Retinal pigment epithelial cell (primary cell): ENCODE measurements around the gene PLXNA3.

ENCODE experiments used
- DNase-seq: peaks from one replicate; pipeline ENCODE4 v3.0.0-alpha.2; 2010; ENCODE audit warnings: low read depth
- H3K4me3 ChIP-seq: 2 replicates; pipeline ENCODE4 v1.5.1; 2011; ENCODE audit warnings: mild to moderate bottlenecking, low read length, control low read depth, moderate library complexity
- TF ChIP-seq, protein P1 (sequence below): conservative IDR thresholded peaks from 2 replicates; pipeline ENCODE4 v1.5.1; 2011; ENCODE audit warnings: low read depth, low read length, control low read depth, inconsistent platforms

The PLXNA3 gene

DNA sequence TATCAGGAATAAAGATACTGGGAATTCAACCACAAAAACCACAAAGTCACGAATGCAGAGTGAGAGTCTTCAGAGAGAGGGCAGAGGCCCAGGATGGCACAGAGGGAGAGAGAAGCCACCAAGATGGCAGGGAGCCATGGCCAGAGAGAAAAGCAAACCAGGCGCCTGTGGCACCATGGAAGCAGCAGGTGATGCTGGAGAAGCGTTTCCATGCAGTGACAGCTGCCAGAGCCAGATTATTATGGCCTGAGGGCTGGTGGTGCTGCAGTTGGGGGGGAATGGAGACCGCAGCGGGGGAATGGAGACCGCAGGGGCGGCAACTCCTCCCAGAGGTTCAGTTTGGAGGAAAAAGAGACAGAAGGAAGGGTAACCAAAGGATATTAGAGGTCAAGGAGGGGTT, 40.9 kb upstream of the PLXNA3 start:
- TF ChIP-seq, protein P1, sequence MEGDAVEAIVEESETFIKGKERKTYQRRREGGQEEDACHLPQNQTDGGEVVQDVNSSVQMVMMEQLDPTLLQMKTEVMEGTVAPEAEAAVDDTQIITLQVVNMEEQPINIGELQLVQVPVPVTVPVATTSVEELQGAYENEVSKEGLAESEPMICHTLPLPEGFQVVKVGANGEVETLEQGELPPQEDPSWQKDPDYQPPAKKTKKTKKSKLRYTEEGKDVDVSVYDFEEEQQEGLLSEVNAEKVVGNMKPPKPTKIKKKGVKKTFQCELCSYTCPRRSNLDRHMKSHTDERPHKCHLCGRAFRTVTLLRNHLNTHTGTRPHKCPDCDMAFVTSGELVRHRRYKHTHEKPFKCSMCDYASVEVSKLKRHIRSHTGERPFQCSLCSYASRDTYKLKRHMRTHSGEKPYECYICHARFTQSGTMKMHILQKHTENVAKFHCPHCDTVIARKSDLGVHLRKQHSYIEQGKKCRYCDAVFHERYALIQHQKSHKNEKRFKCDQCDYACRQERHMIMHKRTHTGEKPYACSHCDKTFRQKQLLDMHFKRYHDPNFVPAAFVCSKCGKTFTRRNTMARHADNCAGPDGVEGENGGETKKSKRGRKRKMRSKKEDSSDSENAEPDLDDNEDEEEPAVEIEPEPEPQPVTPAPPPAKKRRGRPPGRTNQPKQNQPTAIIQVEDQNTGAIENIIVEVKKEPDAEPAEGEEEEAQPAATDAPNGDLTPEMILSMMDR: no peak
- DNase-seq: no peak
- no peak overlapping the region for H3K4me3 ChIP-seq

DNA sequence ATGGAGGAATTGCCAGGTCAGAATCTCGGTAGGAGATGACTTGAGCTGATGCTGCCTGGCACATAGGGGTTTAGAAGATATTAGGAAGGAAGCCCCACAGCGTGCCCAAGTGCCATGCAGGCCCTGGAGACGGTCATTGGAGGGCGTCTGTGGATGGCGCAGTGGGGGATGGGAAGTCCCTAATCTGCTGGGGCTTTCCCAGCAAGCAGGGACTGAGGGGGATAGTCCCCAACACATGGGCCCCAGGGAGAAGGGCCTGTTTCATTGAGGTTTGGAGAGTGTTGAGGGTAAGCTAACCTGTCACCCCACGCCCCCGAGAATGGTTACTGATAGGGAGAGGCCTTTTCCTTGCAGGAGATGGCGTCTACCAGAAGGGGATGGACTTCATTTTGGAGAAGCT, 38.9 kb upstream of the PLXNA3 start:
- TF ChIP-seq, protein P1: no peak
- no peak for DNase-seq
- no peak overlapping the region for H3K4me3 ChIP-seq

DNA sequence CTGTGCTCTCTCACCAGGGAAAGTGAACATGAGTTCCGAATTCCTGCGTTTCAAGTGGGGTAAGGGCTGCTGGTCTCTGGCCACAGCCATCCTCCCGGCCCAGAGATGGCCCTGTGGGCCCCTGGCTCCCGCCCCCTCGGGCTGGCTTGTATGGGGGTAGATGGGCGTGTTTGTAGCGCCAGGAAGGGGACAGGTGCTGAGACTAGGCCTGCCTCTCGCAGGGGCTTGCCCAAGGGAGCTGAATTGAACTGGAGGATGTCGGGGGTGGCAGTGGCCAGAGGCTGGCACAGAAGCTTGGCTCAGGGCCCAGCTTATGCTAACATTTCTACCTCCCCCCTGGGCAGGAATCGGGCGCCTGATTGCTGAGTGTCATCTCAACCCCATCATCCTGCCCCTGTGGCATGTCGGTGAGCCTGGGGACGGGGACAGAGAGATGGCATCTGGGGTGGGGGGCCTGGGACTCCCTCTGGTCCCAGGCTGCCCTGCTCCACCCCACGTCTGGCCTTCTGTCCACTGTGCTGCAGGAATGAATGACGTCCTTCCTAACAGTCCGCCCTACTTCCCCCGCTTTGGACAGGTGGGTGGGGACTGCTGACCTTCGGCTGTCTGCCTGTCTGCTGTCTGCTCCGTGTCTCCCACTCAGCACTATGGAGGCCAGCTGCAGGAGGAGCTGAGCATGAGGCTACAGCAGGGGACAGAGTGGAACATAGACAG, 38.2 kb upstream of the PLXNA3 start:
- H3K4me3 ChIP-seq: no peak overlapping the region
- no peak for DNase-seq
- TF ChIP-seq, protein P1: no peak

DNA sequence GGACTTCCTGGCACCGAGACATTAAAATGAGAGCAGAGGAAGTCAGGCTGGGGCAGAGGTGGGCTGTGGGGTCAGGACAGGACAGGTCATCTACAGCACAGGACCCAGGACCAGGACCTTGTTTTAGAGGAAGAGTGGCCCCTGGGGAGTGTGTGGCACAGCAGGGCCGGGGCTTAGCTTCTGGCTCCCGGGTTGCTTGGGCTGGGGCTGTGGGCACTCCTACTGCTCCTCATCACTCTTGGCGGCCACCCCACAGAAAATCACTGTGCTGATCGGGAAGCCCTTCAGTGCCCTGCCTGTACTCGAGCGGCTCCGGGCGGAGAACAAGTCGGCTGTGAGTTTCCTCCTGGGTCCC, 37.7 kb upstream of the PLXNA3 start:
- TF ChIP-seq, protein P1: no peak
- no peak overlapping the region for H3K4me3 ChIP-seq
- no peak for DNase-seq

DNA sequence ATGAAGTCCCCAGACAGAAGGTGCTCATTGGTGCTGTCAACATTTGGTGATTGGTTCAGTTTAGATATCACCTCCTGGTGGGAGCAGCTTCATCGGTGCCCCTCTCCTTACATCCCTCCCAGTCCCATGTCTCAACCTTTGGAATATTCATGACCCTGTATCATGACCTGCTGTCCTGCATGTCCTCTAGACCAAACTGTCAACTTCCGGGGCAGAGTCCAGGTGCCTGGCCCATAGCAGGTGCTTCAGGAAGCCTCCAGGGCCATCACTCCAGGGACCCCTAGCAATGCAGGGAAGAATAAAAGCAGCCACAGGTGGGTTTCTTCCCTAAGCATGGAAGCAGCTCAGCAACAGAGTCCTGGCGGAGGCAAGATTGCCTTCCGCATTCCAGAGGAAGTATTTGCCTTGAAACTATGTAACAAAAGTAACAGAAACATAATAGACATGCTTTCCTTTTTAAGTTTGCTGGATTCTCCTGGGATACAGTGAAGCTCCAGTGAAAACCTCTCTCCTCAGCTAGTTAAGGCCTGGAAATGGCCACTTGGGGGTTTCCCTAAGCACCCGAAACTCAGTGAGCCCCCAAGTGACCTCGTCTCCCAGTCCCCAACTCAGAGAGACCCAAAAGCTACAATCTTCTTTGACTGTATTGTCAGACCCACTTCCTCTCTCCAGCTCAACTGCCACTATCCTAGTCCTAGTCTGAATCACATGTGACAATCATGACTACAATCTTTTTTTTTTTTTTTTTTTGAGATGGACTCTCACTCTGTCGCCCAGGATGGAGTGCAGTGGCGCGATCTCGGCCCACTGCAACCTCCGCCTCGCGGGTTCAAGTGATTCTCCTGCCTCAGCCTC, 30.9 kb upstream of the PLXNA3 start:
- TF ChIP-seq, protein P1: no peak
- H3K4me3 ChIP-seq: no peak overlapping the region
- DNase-seq: no peak

DNA sequence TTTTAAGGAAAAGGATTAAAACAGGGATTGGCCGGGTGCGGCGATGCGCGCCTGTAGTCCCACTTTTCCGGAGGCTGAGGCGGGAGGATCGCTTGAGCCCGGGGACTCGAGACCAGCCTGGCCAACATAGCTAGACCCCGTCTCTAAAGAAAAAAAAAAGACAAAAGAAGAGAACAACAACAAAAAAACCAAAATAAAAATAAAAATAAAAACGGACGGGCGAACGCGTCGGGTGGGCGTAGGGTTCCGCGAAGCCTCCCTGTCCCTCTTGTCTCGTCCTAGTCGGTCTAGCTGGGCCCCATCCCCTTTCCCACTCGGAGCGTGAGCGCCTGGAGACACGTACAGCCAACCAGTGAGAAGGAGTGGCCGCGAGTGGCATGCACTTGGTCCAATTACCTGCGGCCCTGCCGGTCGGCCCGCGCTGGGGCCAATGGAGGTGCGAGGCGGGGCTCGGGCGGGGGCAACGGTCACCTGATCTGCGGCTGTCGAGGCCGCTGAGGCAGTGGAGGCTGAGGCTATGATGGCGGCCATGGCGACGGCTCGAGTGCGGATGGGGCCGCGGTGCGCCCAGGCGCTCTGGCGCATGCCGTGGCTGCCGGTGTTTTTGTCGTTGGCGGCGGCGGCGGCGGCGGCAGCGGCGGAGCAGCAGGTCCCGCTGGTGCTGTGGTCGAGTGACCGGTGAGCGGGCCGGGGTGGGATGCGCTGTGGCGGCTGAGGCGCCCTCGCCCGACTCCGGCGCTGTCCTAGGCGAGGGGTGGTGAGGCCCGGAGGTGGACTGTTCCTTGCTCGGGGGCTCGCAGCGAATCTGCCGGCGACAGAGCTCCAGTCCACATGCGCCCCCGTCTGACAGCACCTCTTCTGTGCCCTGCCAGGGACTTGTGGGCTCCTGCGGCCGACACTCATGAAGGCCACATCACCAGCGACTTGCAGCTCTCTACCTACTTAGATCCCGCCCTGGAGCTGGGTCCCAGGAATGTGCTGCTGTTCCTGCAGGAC, 29.6 kb upstream of the PLXNA3 start, which contains the start of gene ATP6AP1:
ATP6AP1 (plus strand) TSS at position 502 of the 996 bp plus-strand sequence; CDS start at position 518, 16 bp downstream.
- DNase-seq: peak; percentile 73
- TF ChIP-seq, protein P1: peak; percentile 12
- H3K4me3 ChIP-seq: peak within 1 kb of the TSS; percentile 60
